GM12878 (cell line): Measurements from ENCODE around the gene PLCG2. TPM values are rescaled to one million over a fixed set of nuclear protein-coding genes. Genes with fewer than 3 reads are reported as not detected.

ENCODE experiments used
- ATAC-seq: fragments of 200-7000 bp; cut with Tn5 transposase; 3 replicates; pipeline ENCODE4 v1.9.1; 2020; ENCODE audit warnings: mild to moderate bottlenecking, moderate library complexity
- BruUV-seq: library from RNA; stranded (reverse); fragments of 400-500 nt; replicated peaks from 2 replicates; lab custom pipeline; 2021; lab: Mats Ljungman, UMichigan
- CTCF ChIA-PET: fragments of 300-600 bp; sonication (Branson Sonifier 250); formaldehyde crosslinking; extraction: SDS; loops from one replicate; lab custom pipeline; 2021; ENCODE audit warnings: inconsistent platforms; lab: Yijun Ruan, JAX
- POLR2A ChIA-PET: fragments of 350-600 bp; formaldehyde crosslinking; extraction: SDS; loops from one replicate; lab custom pipeline; 2021; ENCODE audit warnings: inconsistent platforms; lab: Charles Lee
- RAD21 ChIA-PET: fragments of 300-600 bp; sonication (Branson Sonifier 250); formaldehyde crosslinking; loops from one replicate; lab custom pipeline; 2023; ENCODE audit warnings: antibody characterized with exemption; ENCODE audit not compliant: unreplicated experiment; lab: Charles Lee
- SMC1A ChIA-PET: fragments of 300-600 bp; sonication (Branson Sonifier 250); formaldehyde crosslinking; loops from one replicate; lab custom pipeline; 2023; ENCODE audit not compliant: unreplicated experiment, uncharacterized antibody; lab: Charles Lee
- DNase-seq: peaks from one replicate; pipeline ENCODE4 v3.0.0-alpha.2; 2011; ENCODE audit warnings: low read depth, low spot score
- FAIRE-seq: peaks from 3 replicates; lab custom pipeline; 2011; peaks lifted over from hg19 to GRCh38; lab: Jason Lieb, UNC
- H2AFZ ChIP-seq: 2 replicates; pipeline ENCODE4 v1.6.0; 2011; ENCODE audit warnings: low read depth, low read length, control low read depth; ENCODE audit not compliant: control insufficient read depth
- H3K27ac ChIP-seq: 2 replicates; pipeline ENCODE4 v1.5.1; 2011; ENCODE audit warnings: control low read depth; ENCODE audit not compliant: control insufficient read depth, insufficient read depth
- H3K27me3 ChIP-seq, 2 experiments: replicated peaks in 1 of 2; 2 replicates each; pipeline versions ENCODE4 v1.6.0 to v1.6.1; 2011; ENCODE audit warnings: low read length in 1 of 2; ENCODE audit not compliant: control insufficient read depth in 2 of 2, insufficient read depth in 2 of 2
- H3K36me3 ChIP-seq, 2 experiments: 2 replicates each; pipeline ENCODE4 v1.5.1; 2011; ENCODE audit warnings: low read length in 1 of 2; ENCODE audit not compliant: control insufficient read depth in 2 of 2, insufficient read depth in 2 of 2
- H3K4me1 ChIP-seq: 2 replicates; pipeline ENCODE4 v1.6.1; 2011; ENCODE audit warnings: mild to moderate bottlenecking, low read length, moderate library complexity, mixed read lengths; ENCODE audit not compliant: control insufficient read depth, insufficient read depth
- H3K4me2 ChIP-seq: 2 replicates; pipeline ENCODE4 v1.6.0; 2011; ENCODE audit warnings: control low read depth; ENCODE audit not compliant: control insufficient read depth, insufficient read depth
- H3K4me3 ChIP-seq: fragments of 200-600 bp; sonication (generic); 2 replicates; pipeline ENCODE4 v1.5.1; 2016
- H3K79me2 ChIP-seq: 2 replicates; pipeline ENCODE4 v1.6.0; 2011; ENCODE audit warnings: low read length; ENCODE audit not compliant: control insufficient read depth, insufficient read depth
- H3K9ac ChIP-seq: 2 replicates; pipeline ENCODE4 v1.8.0; 2011; ENCODE audit warnings: low read length, control low read depth, mixed read lengths; ENCODE audit not compliant: control insufficient read depth, insufficient read depth
- H3K9me3 ChIP-seq: replicated peaks from 3 replicates; pipeline ENCODE4 v1.5.1; 2011; ENCODE audit warnings: mild to moderate bottlenecking, low read length; ENCODE audit not compliant: control insufficient read depth, insufficient read depth
- H4K20me1 ChIP-seq: 2 replicates; pipeline ENCODE4 v1.6.0; 2011; ENCODE audit not compliant: control insufficient read depth, insufficient read depth
- RAD21 ChIP-seq: IDR thresholded peaks from 2 replicates; pipeline ENCODE4 v1.6.1; 2011; ENCODE audit warnings: mild to moderate bottlenecking, low read depth, low read length, moderate library complexity; ENCODE audit not compliant: insufficient read depth
- RB1 ChIP-seq: fragments of 450-650 bp; formaldehyde crosslinking; IDR thresholded peaks from 2 replicates; pipeline ENCODE4 v1.6.1; 2017; ENCODE audit warnings: mild to moderate bottlenecking, borderline replicate concordance
- SMC3 ChIP-seq: IDR thresholded peaks from 2 replicates; pipeline ENCODE4 v1.6.1; 2011; ENCODE audit warnings: low read length, improper control_type of control experiment, borderline replicate concordance
- YY1 ChIP-seq: IDR thresholded peaks from 2 replicates; pipeline ENCODE4 v1.6.1; 2011; ENCODE audit warnings: low read depth, mild to moderate bottlenecking, low read length
- WGBS: methylation state at CpG from one replicate; pipeline ENCODE4 v1.1.6; 2016; ENCODE audit warnings: low lambda C conversion rate; ENCODE audit not compliant: insufficient replicate concordance, insufficient coverage; ENCODE audit errors: missing lambda C conversion rate; 5-methylcytosine and 5-hydroxymethylcytosine counted together
- in situ Hi-C: fragments of 300-500 bp; cut with MboI; formaldehyde crosslinking; loops from 9 replicates; pipeline ENCODE4 v1.14.3; 2018; ENCODE audit warnings: mixed read lengths
- intact Hi-C: fragments of 100-400 bp; cut with micrococcal nuclease; formaldehyde crosslinking; loops from one replicate; pipeline ENCODE4 v1.14.2; 2022; ENCODE audit not compliant: unreplicated experiment
- polyA plus RNA-seq, 11 experiments: library from polyadenylated mRNA; depleted of rRNA in 4 of 11; unstranded in 6 of 11; stranded (reverse) in 5 of 11; fragments of >200 nt; fragmentation: Nextera tagmentation in 4 of 11; fragmentation: Illumina TruSeq in 1 of 11; extraction: Ambion mirVana in 4 of 11; extraction: Trizol in 1 of 11; gene quantifications; 1 replicate in 1 of 11; 2 replicates in 10 of 11; pipeline versions ENCODE4 v1.2.1 to v1.2.3, GENCODE V29; 2011 to 2016; ENCODE audit warnings: inconsistent platforms in 2 of 11, missing spikeins in 2 of 11, low read depth in 1 of 11
- total RNA-seq, 4 experiments: library from RNA; depleted of rRNA in 3 of 4; stranded (reverse); fragments of >200 nt in 3 of 4; fragmentation: Illumina TruSeq in 1 of 4; extraction: Trizol in 1 of 4; gene quantifications; 2 replicates each; pipeline versions ENCODE4 v1.2.1 to v1.2.3, GENCODE V29; 2013 to 2021
- TF ChIP-seq, protein P1 (sequence below): IDR thresholded peaks from 2 replicates; pipeline ENCODE4 v1.6.1; 2011; ENCODE audit warnings: mild to moderate bottlenecking, low read depth, low read length, moderate library complexity; ENCODE audit not compliant: insufficient replicate concordance
- TF ChIP-seq, protein P2 (sequence below): fragments of 450-650 bp; IDR thresholded peaks from 2 replicates; pipeline ENCODE4 v1.6.1; 2016; ENCODE audit warnings: mild to moderate bottlenecking
- TF ChIP-seq, protein P3 (sequence below), 3 experiments: IDR thresholded peaks in 2 of 3; conservative IDR thresholded peaks in 1 of 3; 2 replicates each; pipeline ENCODE4 v1.5.1; 2011; ENCODE audit warnings: low read depth in 3 of 3, low read length in 3 of 3, mild to moderate bottlenecking in 3 of 3, control low read depth in 2 of 3, moderate library complexity in 2 of 3, inconsistent platforms in 1 of 3, mixed read lengths in 1 of 3; ENCODE audit not compliant: control insufficient read depth in 2 of 3, insufficient read depth in 1 of 3; ENCODE audit errors: extremely low read depth in 1 of 3
- TF ChIP-seq, protein P4 (sequence below): fragments of 450-650 bp; IDR thresholded peaks from 2 replicates; pipeline ENCODE4 v1.6.1; 2017; ENCODE audit warnings: antibody characterized with exemption, mild to moderate bottlenecking, moderate library complexity

PLCG2 gene
- total and polyA plus RNA-seq, 10 of the 15 experiments (the other 5 are each of a cell fraction or from before 2014, with no cell fraction given): 47.6 to 256 (median 149) TPM

DNA sequence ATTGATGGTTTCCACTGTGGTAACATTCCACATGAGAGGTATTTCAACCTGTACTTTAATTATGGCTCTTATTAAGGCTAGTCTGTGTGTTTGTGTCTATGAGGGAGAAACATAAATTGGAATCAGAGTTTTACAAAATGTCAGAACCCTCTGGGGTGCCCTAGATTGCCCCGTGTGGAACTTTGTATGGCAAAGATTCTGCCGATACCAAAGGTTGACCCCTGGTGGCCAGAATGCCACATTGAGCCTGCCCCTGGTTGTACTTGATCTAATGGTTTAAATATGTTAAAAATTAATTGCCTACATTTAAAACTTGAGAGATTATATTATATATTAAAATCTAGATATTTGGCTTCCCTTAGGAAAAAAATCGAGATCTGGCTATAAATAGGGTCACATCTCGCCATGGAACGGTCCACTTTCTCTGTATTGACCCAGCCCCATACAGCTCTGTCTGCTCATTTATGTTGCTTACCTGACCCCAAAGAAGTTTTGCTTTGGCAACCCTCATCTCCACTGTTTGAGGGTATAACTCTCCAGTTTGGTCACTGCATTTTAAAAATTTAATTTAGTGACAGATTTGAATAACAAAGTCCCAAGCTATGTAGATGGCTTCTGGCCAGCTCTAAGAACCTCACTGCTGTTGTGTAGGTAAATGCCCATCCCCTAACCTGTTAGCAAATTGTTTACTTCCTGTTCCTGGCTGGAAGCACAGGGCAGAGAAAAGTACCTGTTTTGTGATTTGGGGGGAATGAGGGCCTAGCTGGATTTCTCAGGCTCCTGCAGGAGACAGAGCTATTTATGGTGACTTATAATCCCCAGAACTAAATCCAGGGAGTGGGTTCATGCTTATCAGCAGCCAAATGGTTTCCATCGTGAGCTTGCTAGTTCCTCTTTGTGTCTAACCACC, 95.0 kb downstream of the PLCG2 start:
- ChIA-PET RAD21 (interaction anchor here (0.6 to 5.2 kb wide), 41 partner anchors 10 to 559 kb away, joined by 3 to 46 read pairs (median 5); partner anchors contain the start of genes GAN and PLCG2), CTCF (interaction anchor here (0.5 to 5.1 kb wide), 51 partner anchors 9 to 770 kb away, joined by 3 to 73 read pairs (median 8); partner anchors contain the start of gene PLCG2), SMC1A (interaction anchor here (0.8 to 5.3 kb wide), 46 partner anchors 7 to 510 kb away, joined by 3 to 56 read pairs (median 7); partner anchors contain the start of gene PLCG2)
- no peaks in the 10 kb centered on the region for H3K9me3 ChIP-seq
- no peak overlapping the region for H3K9ac ChIP-seq
- H3K79me2 ChIP-seq: peaks cover 12% of the 10 kb centered on the region
- 42% methylated on average over 6 of the region's 6 CpGs for WGBS
- no peak overlapping the region for H3K4me3 ChIP-seq
- H3K4me2 ChIP-seq: no peak overlapping the region
- in situ Hi-C loops (no loop called here), intact Hi-C loops (loop anchor here (2.0 to 10.0 kb wide), 5 partner anchors 57 to 509 kb away; no protein-coding TSS in a partner anchor)
- H3K27ac ChIP-seq: peak overlapping the region; percentile 39; the same call in 1 of the 2 replicates
- no peaks in the 10 kb centered on the region for H4K20me1 ChIP-seq
- DNase-seq (no peak), ATAC-seq (peak; percentile 99), FAIRE-seq (no peak)
- peak; percentile 23; the same call in 1 of the 2 replicates for TF ChIP-seq RB1
- peak; percentile 91 for TF ChIP-seq SMC3
- TF ChIP-seq, protein P1, sequence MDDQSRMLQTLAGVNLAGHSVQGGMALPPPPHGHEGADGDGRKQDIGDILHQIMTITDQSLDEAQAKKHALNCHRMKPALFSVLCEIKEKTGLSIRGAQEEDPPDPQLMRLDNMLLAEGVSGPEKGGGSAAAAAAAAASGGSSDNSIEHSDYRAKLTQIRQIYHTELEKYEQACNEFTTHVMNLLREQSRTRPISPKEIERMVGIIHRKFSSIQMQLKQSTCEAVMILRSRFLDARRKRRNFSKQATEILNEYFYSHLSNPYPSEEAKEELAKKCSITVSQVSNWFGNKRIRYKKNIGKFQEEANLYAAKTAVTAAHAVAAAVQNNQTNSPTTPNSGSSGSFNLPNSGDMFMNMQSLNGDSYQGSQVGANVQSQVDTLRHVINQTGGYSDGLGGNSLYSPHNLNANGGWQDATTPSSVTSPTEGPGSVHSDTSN: no peak
- TF ChIP-seq YY1: peak; percentile 80
- TF ChIP-seq, protein P2, sequence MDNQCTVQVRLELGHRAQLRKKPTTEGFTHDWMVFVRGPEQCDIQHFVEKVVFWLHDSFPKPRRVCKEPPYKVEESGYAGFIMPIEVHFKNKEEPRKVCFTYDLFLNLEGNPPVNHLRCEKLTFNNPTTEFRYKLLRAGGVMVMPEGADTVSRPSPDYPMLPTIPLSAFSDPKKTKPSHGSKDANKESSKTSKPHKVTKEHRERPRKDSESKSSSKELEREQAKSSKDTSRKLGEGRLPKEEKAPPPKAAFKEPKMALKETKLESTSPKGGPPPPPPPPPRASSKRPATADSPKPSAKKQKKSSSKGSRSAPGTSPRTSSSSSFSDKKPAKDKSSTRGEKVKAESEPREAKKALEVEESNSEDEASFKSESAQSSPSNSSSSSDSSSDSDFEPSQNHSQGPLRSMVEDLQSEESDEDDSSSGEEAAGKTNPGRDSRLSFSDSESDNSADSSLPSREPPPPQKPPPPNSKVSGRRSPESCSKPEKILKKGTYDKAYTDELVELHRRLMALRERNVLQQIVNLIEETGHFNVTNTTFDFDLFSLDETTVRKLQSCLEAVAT: no peak
- TF ChIP-seq, protein P3, sequence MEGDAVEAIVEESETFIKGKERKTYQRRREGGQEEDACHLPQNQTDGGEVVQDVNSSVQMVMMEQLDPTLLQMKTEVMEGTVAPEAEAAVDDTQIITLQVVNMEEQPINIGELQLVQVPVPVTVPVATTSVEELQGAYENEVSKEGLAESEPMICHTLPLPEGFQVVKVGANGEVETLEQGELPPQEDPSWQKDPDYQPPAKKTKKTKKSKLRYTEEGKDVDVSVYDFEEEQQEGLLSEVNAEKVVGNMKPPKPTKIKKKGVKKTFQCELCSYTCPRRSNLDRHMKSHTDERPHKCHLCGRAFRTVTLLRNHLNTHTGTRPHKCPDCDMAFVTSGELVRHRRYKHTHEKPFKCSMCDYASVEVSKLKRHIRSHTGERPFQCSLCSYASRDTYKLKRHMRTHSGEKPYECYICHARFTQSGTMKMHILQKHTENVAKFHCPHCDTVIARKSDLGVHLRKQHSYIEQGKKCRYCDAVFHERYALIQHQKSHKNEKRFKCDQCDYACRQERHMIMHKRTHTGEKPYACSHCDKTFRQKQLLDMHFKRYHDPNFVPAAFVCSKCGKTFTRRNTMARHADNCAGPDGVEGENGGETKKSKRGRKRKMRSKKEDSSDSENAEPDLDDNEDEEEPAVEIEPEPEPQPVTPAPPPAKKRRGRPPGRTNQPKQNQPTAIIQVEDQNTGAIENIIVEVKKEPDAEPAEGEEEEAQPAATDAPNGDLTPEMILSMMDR (IDR thresholded peaks at IDR 0.05 in 2 of 3, conservative IDR thresholded peaks at IDR 0.05 in 1 of 3; ENCODE audit: control insufficient read depth in 2 of 3, extremely low read depth in 1 of 3, insufficient read depth in 1 of 3, low read depth in 3 of 3, low read length in 3 of 3): peak; percentile 82 to 85 (median 83)
- peak; percentile 88 for TF ChIP-seq RAD21
- TF ChIP-seq, protein P4, sequence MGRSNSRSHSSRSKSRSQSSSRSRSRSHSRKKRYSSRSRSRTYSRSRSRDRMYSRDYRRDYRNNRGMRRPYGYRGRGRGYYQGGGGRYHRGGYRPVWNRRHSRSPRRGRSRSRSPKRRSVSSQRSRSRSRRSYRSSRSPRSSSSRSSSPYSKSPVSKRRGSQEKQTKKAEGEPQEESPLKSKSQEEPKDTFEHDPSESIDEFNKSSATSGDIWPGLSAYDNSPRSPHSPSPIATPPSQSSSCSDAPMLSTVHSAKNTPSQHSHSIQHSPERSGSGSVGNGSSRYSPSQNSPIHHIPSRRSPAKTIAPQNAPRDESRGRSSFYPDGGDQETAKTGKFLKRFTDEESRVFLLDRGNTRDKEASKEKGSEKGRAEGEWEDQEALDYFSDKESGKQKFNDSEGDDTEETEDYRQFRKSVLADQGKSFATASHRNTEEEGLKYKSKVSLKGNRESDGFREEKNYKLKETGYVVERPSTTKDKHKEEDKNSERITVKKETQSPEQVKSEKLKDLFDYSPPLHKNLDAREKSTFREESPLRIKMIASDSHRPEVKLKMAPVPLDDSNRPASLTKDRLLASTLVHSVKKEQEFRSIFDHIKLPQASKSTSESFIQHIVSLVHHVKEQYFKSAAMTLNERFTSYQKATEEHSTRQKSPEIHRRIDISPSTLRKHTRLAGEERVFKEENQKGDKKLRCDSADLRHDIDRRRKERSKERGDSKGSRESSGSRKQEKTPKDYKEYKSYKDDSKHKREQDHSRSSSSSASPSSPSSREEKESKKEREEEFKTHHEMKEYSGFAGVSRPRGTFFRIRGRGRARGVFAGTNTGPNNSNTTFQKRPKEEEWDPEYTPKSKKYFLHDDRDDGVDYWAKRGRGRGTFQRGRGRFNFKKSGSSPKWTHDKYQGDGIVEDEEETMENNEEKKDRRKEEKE: 0 out of 2 replicates have a peak, but pooled peaks have one; percentile 20
- TF ChIP-seq, all 136 proteins: peak for 6
- Histone ChIP-seq H3K27me3 (no peaks in the 10 kb centered on the region), H3K36me3 (peaks cover 30 to 51% of the 10 kb centered on the region in 2 experiments), H2AFZ (no peak overlapping the region), H3K4me1 (peaks cover 5% of the 10 kb centered on the region)
- BruUV-seq: no TSS peak
- POLR2A ChIA-PET: interaction anchor here (0.6 to 1.8 kb wide), 11 partner anchors 12 to 138 kb away, joined by 3 to 9 read pairs (median 3); no protein-coding TSS in a partner anchor
